ENCODE measurements around the gene MGMT.

- TF ChIP-seq ELK1 (IDR thresholded peaks at IDR 0.05; ENCODE audit: borderline replicate concordance, low read depth, low read length) (no peak), CTCF (conservative IDR thresholded peaks at IDR 0.05; ENCODE audit: low read depth, low read length) (no peak), USF2 (IDR thresholded peaks at IDR 0.05; ENCODE audit: low read depth, low read length) (no peak), RAD21 (IDR thresholded peaks at IDR 0.05; ENCODE audit: low read length) (no peak), POLR2A (IDR thresholded peaks at IDR 0.05; ENCODE audit: low read depth, low read length) (no peak), RFX5 (IDR thresholded peaks at IDR 0.05; ENCODE audit: low read depth, low read length) (no peak), SMC3 (IDR thresholded peaks at IDR 0.05; ENCODE audit: low read depth, low read length) (no peak), MXI1 (IDR thresholded peaks at IDR 0.05; ENCODE audit: borderline replicate concordance, low read depth, low read length) (no peak), FOS (IDR thresholded peaks at IDR 0.05; ENCODE audit: low read depth, low read length) (no peak), RCOR1 (IDR thresholded peaks at IDR 0.05; ENCODE audit: insufficient replicate concordance, low read length) (no peak), CEBPB (IDR thresholded peaks at IDR 0.05; ENCODE audit: low read depth, low read length) (no peak), CHD1 (IDR thresholded peaks at IDR 0.05; ENCODE audit: low read depth, low read length) (no peak)
These were observed 122.5 kb downstream of the MGMT start for GRCh38 chr10:129589546-129589945.

Measured in IMR-90 (cell line).